ENCODE data around the gene CCDC174.

GRCh38 chr3:14718539-14718938, 67.0 kb downstream of the CCDC174 start:
- TF ChIP-seq EZH2phosphoT487 (IDR thresholded peaks at IDR 0.05; ENCODE audit: insufficient read depth, low read depth), result no peak
- TF ChIP-seq EZH2 (IDR thresholded peaks at IDR 0.05; ENCODE audit: insufficient read depth, poor library complexity, severe bottlenecking), result no peak

Data from GM23248 (cell line).